ENCODE measurements around the gene SYS1. TPM values are rescaled to one million over a fixed set of nuclear protein-coding genes. Genes with fewer than 3 reads are reported as not detected.

The SYS1 gene
- total and polyA plus RNA-seq, 2 of the 8 experiments (the other 6 are each of a cell fraction or from before 2014, with no cell fraction given): 19.6 to 50.8 TPM

DNA sequence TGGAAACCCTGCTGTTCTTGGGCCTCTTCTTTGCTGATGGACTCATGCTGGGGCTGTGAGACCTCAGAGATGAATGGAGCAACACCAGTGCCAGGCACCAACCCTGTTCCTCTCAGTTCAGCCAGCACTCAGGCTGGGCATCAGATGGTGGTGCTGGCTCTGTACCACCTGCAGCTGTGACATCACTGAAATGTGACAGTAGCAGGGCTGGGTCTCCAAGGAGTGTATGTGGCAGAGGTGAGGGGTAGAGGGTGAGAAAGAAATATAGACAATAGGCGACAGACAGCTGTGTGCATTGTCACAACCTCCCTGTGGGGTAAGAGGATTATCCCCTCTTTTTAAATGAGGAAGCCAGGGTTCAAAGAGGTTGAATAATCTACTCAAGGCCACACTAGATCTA, 15.2 kb downstream of the SYS1 start, which contains the start of gene TP53TG5 (continued):
- TF ChIP-seq TBP (IDR thresholded peaks at IDR 0.05; ENCODE audit: low read depth, low read length) (no peak), POLR2AphosphoS5 (IDR thresholded peaks at IDR 0.05; ENCODE audit: low read depth, low read length) (no peak), TCF12 (IDR thresholded peaks at IDR 0.05; ENCODE audit: low read depth, low read length) (no peak)

Data from H1 (cell line).